ENCODE results near the gene TCF20. TPM values are rescaled to one million over a fixed set of nuclear protein-coding genes. Genes with fewer than 3 reads are reported as not detected.

Gene TCF20
- total RNA-seq, 1 donor from 2014 or later = 13.0 TPM

DNA sequence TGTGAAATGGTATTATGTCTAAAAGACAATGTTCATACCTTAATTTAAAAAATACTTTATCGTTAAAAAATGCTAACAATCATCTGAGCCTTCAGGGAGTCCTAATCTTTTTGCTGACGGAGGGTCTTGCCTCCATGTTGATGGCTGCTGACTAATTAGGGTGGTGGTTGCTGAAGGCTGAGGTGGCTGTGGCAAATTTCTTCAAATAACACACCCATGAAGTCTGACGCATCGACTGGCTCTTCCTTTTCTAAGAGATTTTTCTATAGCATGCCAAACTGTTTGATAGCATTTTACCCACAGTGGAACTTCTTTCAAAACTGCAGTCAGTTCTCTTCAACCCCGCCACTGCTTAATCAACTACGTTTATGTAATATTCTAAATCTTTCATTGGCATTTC lies 33.6 kb downstream of the TCF20 start:
- Histone ChIP-seq H3K27me3 (ENCODE audit: control insufficient read depth in 3 of 3, insufficient read depth in 3 of 3, low read length in 3 of 3) (no peaks in the 10 kb centered on the region), H3K9ac (ENCODE audit: low read depth in 1 of 3, low read length in 3 of 3) (no peak overlapping the region), H3K36me3 (ENCODE audit: control insufficient read depth in 3 of 3, insufficient read depth in 3 of 3, low read length in 3 of 3) (no peaks in the 10 kb centered on the region), H3K27ac (ENCODE audit: low read depth, low read length) (no peak overlapping the region), H3K4me3 (ENCODE audit: low read length in 3 of 3) (no peak overlapping the region), H3K4me1 (ENCODE audit: control insufficient read depth in 3 of 3, insufficient read depth in 3 of 3, low read length in 3 of 3) (no peaks in the 10 kb centered on the region), H3K9me3 (ENCODE audit: control insufficient read depth in 3 of 3, low read length in 3 of 3) (peaks cover 0 to 2% (median 0%) of the 10 kb centered on the region in 3 donors)

DNA sequence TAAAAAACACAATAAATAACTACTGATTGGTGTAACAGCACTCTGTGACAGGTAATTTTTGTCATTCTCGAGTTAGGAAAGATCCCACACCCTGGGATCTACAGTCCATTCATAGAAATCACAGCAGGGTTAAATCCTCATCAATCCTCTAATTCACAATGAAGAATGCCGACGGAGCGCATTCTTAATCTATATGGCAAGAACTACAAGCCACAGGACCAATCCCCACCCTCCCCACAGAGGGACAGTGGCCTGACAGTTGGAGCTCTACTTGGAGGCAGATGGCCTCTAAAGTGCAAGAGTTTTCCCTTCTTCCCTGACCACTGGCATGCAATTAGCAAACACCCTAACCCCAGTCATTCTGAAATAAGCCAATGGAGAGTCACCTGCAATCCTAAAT lies 34.2 kb downstream of the TCF20 start:
- Histone ChIP-seq H3K9me3 (ENCODE audit: control insufficient read depth in 3 of 3, low read length in 3 of 3) (peaks cover 0 to 2% (median 0%) of the 10 kb centered on the region in 3 donors), H3K4me3 (ENCODE audit: low read length in 3 of 3) (no peak overlapping the region)

DNA sequence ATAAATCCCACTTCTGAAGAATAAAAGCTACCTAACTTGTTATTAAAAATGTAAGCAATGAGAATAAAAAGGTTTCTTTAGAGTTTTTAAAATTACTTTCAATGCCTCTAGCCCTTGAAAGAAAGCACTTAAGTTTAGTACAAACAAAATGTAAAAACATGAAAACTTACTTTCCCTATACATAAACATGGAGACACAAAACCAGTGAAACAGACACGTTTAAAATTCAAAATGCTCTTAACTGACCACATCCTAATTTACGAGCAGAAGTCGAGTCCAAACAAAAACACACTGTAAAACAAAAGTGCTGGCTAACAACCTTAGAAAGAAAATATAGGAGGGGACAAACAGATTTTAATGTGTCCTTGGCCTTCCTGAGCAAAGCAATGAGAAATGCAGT lies 36.6 kb downstream of the TCF20 start:
- Histone ChIP-seq H3K27me3 (ENCODE audit: control insufficient read depth in 3 of 3, insufficient read depth in 3 of 3, low read length in 3 of 3) (no peaks in the 10 kb centered on the region), H3K27ac (ENCODE audit: low read depth, low read length) (no peak overlapping the region), H3K4me3 (ENCODE audit: low read length in 3 of 3) (no peak overlapping the region), H3K36me3 (ENCODE audit: control insufficient read depth in 3 of 3, insufficient read depth in 3 of 3, low read length in 3 of 3) (no peaks in the 10 kb centered on the region), H3K9ac (ENCODE audit: low read depth in 1 of 3, low read length in 3 of 3) (no peak overlapping the region), H3K4me1 (ENCODE audit: control insufficient read depth in 3 of 3, insufficient read depth in 3 of 3, low read length in 3 of 3) (peaks cover 9 to 11% (median 9%) of the 10 kb centered on the region in 3 donors), H3K9me3 (ENCODE audit: control insufficient read depth in 3 of 3, low read length in 3 of 3) (peaks cover 0 to 2% (median 0%) of the 10 kb centered on the region in 3 donors)

More for the DNA sequence above, 34.2 kb downstream of the TCF20 start:
- Histone ChIP-seq H3K9ac (ENCODE audit: low read depth in 1 of 3, low read length in 3 of 3) (no peak overlapping the region), H3K27ac (ENCODE audit: low read depth, low read length) (no peak overlapping the region), H3K4me1 (ENCODE audit: control insufficient read depth in 3 of 3, insufficient read depth in 3 of 3, low read length in 3 of 3) (no peaks in the 10 kb centered on the region), H3K36me3 (ENCODE audit: control insufficient read depth in 3 of 3, insufficient read depth in 3 of 3, low read length in 3 of 3) (no peaks in the 10 kb centered on the region), H3K27me3 (ENCODE audit: control insufficient read depth in 3 of 3, insufficient read depth in 3 of 3, low read length in 3 of 3) (no peaks in the 10 kb centered on the region)

DNA sequence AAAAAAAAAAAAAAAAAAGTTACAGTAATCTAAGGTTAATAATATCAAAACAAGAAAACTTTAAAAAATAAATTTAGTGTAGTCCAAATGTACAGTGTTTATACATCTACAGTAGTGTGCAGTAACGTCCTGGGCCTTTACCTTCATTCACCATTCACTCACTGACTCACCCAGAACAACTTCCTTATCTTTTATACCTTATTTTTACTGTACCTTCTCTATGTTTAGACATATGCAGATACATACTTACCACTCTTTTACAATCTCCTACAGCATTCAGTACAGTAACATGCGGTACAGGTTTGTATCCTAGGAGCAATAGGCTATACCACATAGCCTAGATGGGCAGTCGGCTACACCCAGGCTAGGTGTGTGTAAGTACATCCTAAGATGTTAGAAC lies 38.5 kb downstream of the TCF20 start:
- Histone ChIP-seq H3K27ac (ENCODE audit: low read depth, low read length) (no peak overlapping the region), H3K27me3 (ENCODE audit: control insufficient read depth in 3 of 3, insufficient read depth in 3 of 3, low read length in 3 of 3) (no peaks in the 10 kb centered on the region), H3K36me3 (ENCODE audit: control insufficient read depth in 3 of 3, insufficient read depth in 3 of 3, low read length in 3 of 3) (no peaks in the 10 kb centered on the region), H3K9ac (ENCODE audit: low read depth in 1 of 3, low read length in 3 of 3) (no peak overlapping the region), H3K4me3 (ENCODE audit: low read length in 3 of 3) (no peak overlapping the region), H3K4me1 (ENCODE audit: control insufficient read depth in 3 of 3, insufficient read depth in 3 of 3, low read length in 3 of 3) (peaks cover 19 to 22% (median 20%) of the 10 kb centered on the region in 3 donors), H3K9me3 (ENCODE audit: control insufficient read depth in 3 of 3, low read length in 3 of 3) (no peaks in the 10 kb centered on the region)

DNA sequence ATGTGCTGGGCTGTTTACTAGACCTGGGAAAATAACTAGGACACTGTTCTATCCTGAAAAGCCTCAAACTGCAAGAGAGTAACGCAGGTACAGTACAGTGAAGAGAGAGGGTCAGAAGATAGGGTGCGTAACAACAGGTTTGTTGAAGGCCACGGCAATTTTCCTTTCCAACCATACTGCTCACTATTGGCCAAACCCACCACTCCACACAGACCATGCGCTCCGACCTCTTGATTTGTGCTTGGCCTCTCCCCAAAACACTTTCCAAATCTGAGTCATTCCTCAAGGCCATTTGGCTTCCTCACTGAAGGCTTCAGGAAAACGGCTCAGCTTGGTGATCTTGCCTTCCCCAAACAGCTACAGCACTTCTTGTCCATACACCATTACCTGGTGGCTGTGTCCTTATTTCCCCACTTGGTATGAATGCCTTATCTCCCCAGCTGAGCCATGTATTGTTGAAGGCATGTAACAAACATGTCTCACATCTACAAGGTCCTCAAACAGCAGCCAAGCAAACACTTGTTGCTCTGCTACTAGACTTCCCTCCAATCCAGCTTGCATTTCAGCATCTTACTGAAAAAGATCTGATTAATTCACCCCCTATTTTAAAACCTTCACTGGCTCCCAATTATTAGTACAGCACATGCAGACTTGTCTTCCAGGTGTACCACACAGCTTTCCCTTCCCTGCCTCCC lies 40.9 kb downstream of the TCF20 start:
- Histone ChIP-seq H3K4me3 (ENCODE audit: low read length in 3 of 3) (no peak overlapping the region), H3K27ac (ENCODE audit: low read depth, low read length) (no peak overlapping the region), H3K4me1 (ENCODE audit: control insufficient read depth in 3 of 3, insufficient read depth in 3 of 3, low read length in 3 of 3) (peaks cover 19 to 22% (median 20%) of the 10 kb centered on the region in 3 donors), H3K27me3 (ENCODE audit: control insufficient read depth in 3 of 3, insufficient read depth in 3 of 3, low read length in 3 of 3) (no peaks in the 10 kb centered on the region), H3K9ac (ENCODE audit: low read depth in 1 of 3, low read length in 3 of 3) (no peak overlapping the region), H3K36me3 (ENCODE audit: control insufficient read depth in 3 of 3, insufficient read depth in 3 of 3, low read length in 3 of 3) (no peaks in the 10 kb centered on the region), H3K9me3 (ENCODE audit: control insufficient read depth in 3 of 3, low read length in 3 of 3) (no peaks in the 10 kb centered on the region)

DNA sequence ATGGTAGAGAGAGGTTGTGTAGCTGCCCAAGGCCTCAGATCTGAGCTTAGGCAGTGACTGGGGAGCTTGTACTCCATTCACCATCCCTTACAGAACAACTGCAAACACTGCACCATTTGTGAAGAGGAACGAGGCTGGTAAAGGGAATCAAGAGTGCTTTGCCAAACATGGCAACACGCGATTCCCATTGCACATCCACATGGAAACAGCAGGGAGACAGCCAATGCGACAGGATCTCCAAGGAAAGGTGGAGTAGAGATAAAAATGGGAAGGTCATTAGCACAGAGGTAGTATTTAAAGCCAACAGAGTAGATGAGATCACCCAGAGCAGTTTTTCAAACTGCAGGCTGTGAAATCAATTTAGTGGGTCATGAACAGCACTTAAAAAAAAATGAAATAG lies 42.0 kb downstream of the TCF20 start:
- no peaks in the 10 kb centered on the region for H3K36me3 ChIP-seq (ENCODE audit: control insufficient read depth in 3 of 3, insufficient read depth in 3 of 3, low read length in 3 of 3)
- no peaks in the 10 kb centered on the region for H3K9me3 ChIP-seq (ENCODE audit: control insufficient read depth in 3 of 3, low read length in 3 of 3)
- H3K27me3 ChIP-seq (ENCODE audit: control insufficient read depth in 3 of 3, insufficient read depth in 3 of 3, low read length in 3 of 3) = no peaks in the 10 kb centered on the region
- H3K4me1 ChIP-seq (ENCODE audit: control insufficient read depth in 3 of 3, insufficient read depth in 3 of 3, low read length in 3 of 3) = peaks cover 19 to 22% (median 20%) of the 10 kb centered on the region in 3 donors
- H3K27ac ChIP-seq (ENCODE audit: low read depth, low read length) = no peak overlapping the region
- no peak overlapping the region for H3K4me3 ChIP-seq (ENCODE audit: low read length in 3 of 3)
- no peak overlapping the region for H3K9ac ChIP-seq (ENCODE audit: low read depth in 1 of 3, low read length in 3 of 3)

DNA sequence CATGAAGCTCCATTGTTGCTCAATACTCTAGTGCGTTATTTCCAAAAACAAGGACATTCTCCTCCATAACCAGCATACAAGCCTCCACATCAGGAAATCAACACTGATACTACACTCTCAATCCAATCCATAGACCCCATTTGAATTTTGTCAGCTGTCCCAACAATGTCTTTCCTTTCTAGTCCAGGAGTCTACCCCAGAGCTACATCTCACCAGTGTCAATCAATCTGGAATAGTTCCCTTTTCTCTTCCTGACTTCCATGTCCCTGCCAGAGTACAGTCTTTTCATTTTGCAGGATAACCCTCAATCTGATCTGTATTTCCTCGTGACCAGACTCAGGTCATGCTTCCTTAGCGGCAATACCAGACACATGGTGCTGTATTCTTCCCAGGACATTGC lies 43.0 kb downstream of the TCF20 start:
- Histone ChIP-seq H3K9ac (ENCODE audit: low read depth in 1 of 3, low read length in 3 of 3) (no peak overlapping the region), H3K27me3 (ENCODE audit: control insufficient read depth in 3 of 3, insufficient read depth in 3 of 3, low read length in 3 of 3) (no peaks in the 10 kb centered on the region), H3K4me1 (ENCODE audit: control insufficient read depth in 3 of 3, insufficient read depth in 3 of 3, low read length in 3 of 3) (peaks cover 19 to 22% (median 20%) of the 10 kb centered on the region in 3 donors), H3K27ac (ENCODE audit: low read depth, low read length) (no peak overlapping the region), H3K36me3 (ENCODE audit: control insufficient read depth in 3 of 3, insufficient read depth in 3 of 3, low read length in 3 of 3) (no peaks in the 10 kb centered on the region), H3K9me3 (ENCODE audit: control insufficient read depth in 3 of 3, low read length in 3 of 3) (no peaks in the 10 kb centered on the region), H3K4me3 (ENCODE audit: low read length in 3 of 3) (no peak overlapping the region)

DNA sequence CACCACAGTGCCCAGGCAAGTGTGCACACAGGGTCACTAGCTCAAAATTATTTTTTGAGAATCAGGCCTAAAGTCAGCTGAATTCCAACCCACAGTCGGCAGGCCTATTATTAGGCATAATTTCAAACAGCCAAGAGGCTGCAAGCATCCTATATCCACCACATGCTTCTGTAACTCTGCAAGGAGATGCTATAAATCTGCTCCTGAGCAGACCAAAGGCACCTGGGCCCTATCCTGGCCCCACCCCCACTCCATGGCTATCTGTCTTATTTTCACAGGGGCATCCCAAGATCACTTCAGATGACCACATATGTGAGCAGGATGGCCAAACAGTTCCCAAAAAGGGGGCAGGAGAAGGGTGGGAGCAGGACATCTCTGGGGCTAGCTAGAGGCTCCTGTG lies 44.6 kb downstream of the TCF20 start:
- no peaks in the 10 kb centered on the region for H3K36me3 ChIP-seq (ENCODE audit: control insufficient read depth in 3 of 3, insufficient read depth in 3 of 3, low read length in 3 of 3)
- H3K4me1 ChIP-seq (ENCODE audit: control insufficient read depth in 3 of 3, insufficient read depth in 3 of 3, low read length in 3 of 3) = peaks cover 19 to 22% (median 20%) of the 10 kb centered on the region in 3 donors
- no peak overlapping the region for H3K9ac ChIP-seq (ENCODE audit: low read depth in 1 of 3, low read length in 3 of 3)

DNA sequence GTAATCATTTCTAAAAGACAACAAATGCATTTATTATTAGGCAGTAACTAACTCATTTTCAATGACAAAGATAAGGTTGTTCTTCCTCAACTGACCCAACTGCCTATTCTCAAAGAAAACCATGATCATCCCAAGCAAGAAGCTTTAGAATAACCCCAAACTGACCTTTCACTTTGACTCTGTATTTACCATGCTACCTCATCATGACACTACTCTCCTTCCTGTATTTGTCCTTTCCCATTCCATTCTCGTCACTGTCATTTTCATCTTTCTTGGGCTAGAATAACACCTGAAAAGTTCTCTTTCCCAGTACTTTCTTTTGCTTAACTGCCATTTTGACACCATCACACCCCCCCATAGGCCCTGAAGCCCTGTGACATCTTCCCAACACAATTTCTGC lies 48.3 kb downstream of the TCF20 start:
- no peaks in the 10 kb centered on the region for H3K4me1 ChIP-seq (ENCODE audit: control insufficient read depth in 3 of 3, insufficient read depth in 3 of 3, low read length in 3 of 3)
- H3K9me3 ChIP-seq (ENCODE audit: control insufficient read depth in 3 of 3, low read length in 3 of 3) = no peaks in the 10 kb centered on the region
- no peak overlapping the region for H3K4me3 ChIP-seq (ENCODE audit: low read length in 3 of 3)
- H3K36me3 ChIP-seq (ENCODE audit: control insufficient read depth in 3 of 3, insufficient read depth in 3 of 3, low read length in 3 of 3) = no peaks in the 10 kb centered on the region
- H3K9ac ChIP-seq (ENCODE audit: low read depth in 1 of 3, low read length in 3 of 3) = no peak overlapping the region
- no peaks in the 10 kb centered on the region for H3K27me3 ChIP-seq (ENCODE audit: control insufficient read depth in 3 of 3, insufficient read depth in 3 of 3, low read length in 3 of 3)
- no peak overlapping the region for H3K27ac ChIP-seq (ENCODE audit: low read depth, low read length)

More for the DNA sequence above, 44.6 kb downstream of the TCF20 start:
- H3K9me3 ChIP-seq (ENCODE audit: control insufficient read depth in 3 of 3, low read length in 3 of 3) = no peaks in the 10 kb centered on the region
- H3K27me3 ChIP-seq (ENCODE audit: control insufficient read depth in 3 of 3, insufficient read depth in 3 of 3, low read length in 3 of 3) = no peaks in the 10 kb centered on the region
- H3K4me3 ChIP-seq (ENCODE audit: low read length in 3 of 3) = no peak overlapping the region
- H3K27ac ChIP-seq (ENCODE audit: low read depth, low read length) = no peak overlapping the region
